Chondrocyte (in vitro differentiated cells): ENCODE data around the gene OR10A2. TPM values are rescaled to one million over a fixed set of nuclear protein-coding genes. Genes with fewer than 3 reads are reported as not detected.
"Not testable (repeated sequence)": the region's sequence is repeated elsewhere in the genome, so short reads cannot be mapped to it uniquely, and the experiment has no call there.

ENCODE experiments used
- DNase-seq: peaks from one replicate; pipeline ENCODE4 v3.0.0; 2021; ENCODE audit warnings: mixed read lengths, low spot score
- H3K27ac Mint-ChIP-seq: one replicate; pipeline ENCODE4 v1.8.0; 2021; ENCODE audit warnings: mild to moderate bottlenecking, moderate library complexity, mixed read lengths; ENCODE audit not compliant: unreplicated experiment
- H3K27me3 Mint-ChIP-seq: 2 replicates; pipeline ENCODE4 v1.8.0; 2021; ENCODE audit warnings: low read depth, mixed read lengths
- H3K36me3 Mint-ChIP-seq: 2 replicates; pipeline ENCODE4 v1.8.0; 2021; ENCODE audit warnings: low read depth, mixed read lengths
- H3K4me1 Mint-ChIP-seq: 2 replicates; pipeline ENCODE4 v1.8.0; 2021; ENCODE audit warnings: low read depth, mild to moderate bottlenecking, mixed read lengths
- H3K4me3 Mint-ChIP-seq: one replicate; pipeline ENCODE4 v1.8.0; 2021; ENCODE audit warnings: mild to moderate bottlenecking, moderate library complexity, mixed read lengths; ENCODE audit not compliant: unreplicated experiment
- H3K9me3 Mint-ChIP-seq: 2 replicates; pipeline ENCODE4 v1.8.0; 2021; ENCODE audit warnings: low read depth, mixed read lengths
- CTCF ChIP-seq: fragments of 200-600 bp; sonication (generic); IDR thresholded peaks from 2 replicates; pipeline ENCODE4 v1.5.0; 2021; ENCODE audit warnings: antibody characterized with exemption, mild to moderate bottlenecking, moderate library complexity
- total RNA-seq: library from RNA; stranded (reverse); gene quantifications from 3 replicates; pipeline ENCODE4 v1.2.1, GENCODE V29; 2021

OR10A2 gene
- total RNA-seq, 1 donor from 2014 or later, result not detected

DNA sequence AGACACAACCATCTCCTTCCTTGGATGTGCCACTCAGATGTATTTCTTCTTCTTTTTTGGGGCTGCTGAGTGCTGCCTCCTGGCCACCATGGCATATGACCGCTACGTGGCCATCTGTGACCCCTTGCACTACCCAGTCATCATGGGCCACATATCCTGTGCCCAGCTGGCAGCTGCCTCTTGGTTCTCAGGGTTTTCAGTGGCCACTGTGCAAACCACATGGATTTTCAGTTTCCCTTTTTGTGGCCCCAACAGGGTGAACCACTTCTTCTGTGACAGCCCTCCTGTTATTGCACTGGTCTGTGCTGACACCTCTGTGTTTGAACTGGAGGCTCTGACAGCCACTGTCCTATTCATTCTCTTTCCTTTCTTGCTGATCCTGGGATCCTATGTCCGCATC lies 14.1 kb downstream of the OR10A2 start:
- no peaks in the 10 kb centered on the region for H3K36me3 Mint-ChIP-seq
- DNase-seq, result no peak
- H3K27ac Mint-ChIP-seq, result no peak overlapping the region
- TF ChIP-seq CTCF, result no peak
- H3K9me3 Mint-ChIP-seq, result peaks cover 6% of the 10 kb centered on the region
- H3K27me3 Mint-ChIP-seq, result no peaks in the 10 kb centered on the region
- no peaks in the 10 kb centered on the region for H3K4me1 Mint-ChIP-seq
- no peak overlapping the region for H3K4me3 Mint-ChIP-seq

DNA sequence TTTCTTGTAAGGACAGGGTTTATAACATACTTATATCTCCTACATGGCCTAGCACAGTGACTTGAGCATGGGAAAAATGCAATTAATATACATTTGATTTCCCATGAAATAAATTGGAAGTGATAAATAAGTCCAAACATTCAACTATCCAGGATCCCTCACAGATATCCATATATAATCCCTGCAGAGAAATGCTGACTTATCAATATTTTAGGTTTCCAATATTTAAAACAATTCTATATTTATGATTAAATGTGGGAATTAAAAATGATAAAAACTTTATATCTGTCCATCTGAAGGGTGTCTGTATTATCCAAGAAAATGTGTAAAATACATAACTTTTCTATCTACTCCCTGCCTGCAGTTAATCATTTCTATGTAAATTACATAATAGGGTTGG lies 19.9 kb downstream of the OR10A2 start:
- TF ChIP-seq CTCF, result no peak
- Mint-ChIP-seq H3K9me3 (no peaks in the 10 kb centered on the region), H3K27me3 (peaks cover 8% of the 10 kb centered on the region)

DNA sequence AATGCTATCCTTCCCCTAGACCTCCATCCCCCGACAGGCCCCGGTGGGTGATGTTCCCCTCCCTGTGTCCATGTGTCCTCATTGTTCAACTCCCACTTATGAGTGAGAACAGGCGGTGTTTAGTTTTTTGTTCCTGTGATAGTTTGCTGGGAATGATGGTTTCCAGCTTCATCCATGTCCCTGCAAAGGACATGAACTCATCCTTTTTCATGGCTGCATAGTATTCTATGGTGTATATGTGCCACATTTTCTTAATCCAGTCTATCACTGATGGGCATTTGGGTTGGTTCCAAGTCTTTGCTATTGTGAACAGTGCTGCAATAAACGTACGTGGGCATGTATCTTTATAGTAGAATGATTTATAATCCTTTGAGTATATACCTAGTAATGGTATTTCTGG lies 24.9 kb downstream of the OR10A2 start:
- not testable (repeated sequence) for H3K36me3 Mint-ChIP-seq, DNase-seq, H3K4me1 Mint-ChIP-seq, H3K9me3 Mint-ChIP-seq, H3K27ac Mint-ChIP-seq, H3K27me3 Mint-ChIP-seq, H3K4me3 Mint-ChIP-seq

More for the DNA sequence above, 19.9 kb downstream of the OR10A2 start:
- Mint-ChIP-seq H3K4me1 (no peaks in the 10 kb centered on the region), H3K27ac (no peak overlapping the region), H3K4me3 (no peak overlapping the region), H3K36me3 (no peaks in the 10 kb centered on the region)
- no peak for DNase-seq

GRCh38 chr11:6888830-6889229 lies 26.0 kb downstream of the OR10A2 start:
- Mint-ChIP-seq H3K27me3 (peaks cover 4% of the 10 kb centered on the region), H3K4me1 (no peaks in the 10 kb centered on the region), H3K4me3 (no peak overlapping the region), H3K36me3 (no peaks in the 10 kb centered on the region), H3K9me3 (no peaks in the 10 kb centered on the region), H3K27ac (no peak overlapping the region)
- no peak for TF ChIP-seq CTCF
- DNase-seq, result no peak

DNA sequence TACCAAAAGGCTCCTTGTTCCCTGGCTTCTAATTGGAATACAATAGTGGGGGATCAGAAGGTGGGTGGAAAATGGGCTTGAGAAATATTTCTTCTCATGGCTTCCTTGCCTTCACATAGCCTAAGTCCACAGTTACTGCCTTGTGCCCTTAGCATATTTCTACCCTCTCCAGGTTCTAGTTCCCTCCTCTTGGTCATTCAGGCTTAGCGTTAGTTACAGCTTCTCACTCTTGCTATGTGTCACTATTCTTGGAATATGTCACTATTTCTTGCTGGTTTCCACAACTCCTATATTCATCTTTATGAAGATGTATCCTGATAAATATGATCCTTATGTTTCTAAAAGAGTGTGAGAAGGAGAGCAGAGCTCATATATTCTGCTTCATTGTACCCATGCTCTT lies 27.0 kb downstream of the OR10A2 start:
- H3K27ac Mint-ChIP-seq, result no peak overlapping the region
- peaks cover 4% of the 10 kb centered on the region for H3K27me3 Mint-ChIP-seq

More for the DNA sequence above, 27.0 kb downstream of the OR10A2 start:
- Mint-ChIP-seq H3K9me3 (no peaks in the 10 kb centered on the region), H3K4me3 (no peak overlapping the region), H3K4me1 (no peaks in the 10 kb centered on the region), H3K36me3 (no peaks in the 10 kb centered on the region)
- no peak for DNase-seq
- no peak for TF ChIP-seq CTCF
